Endothelial cell of umbilical vein (primary cell): ENCODE data around the gene DIPK1C.

ENCODE experiments used
- CTCF ChIP-seq, 2 donors: IDR thresholded peaks; 1 replicate in 1 of 2; 2 replicates in 1 of 2; pipeline ENCODE4 v1.5.1; 2011; ENCODE audit warnings: low read length in 2 of 2, mild to moderate bottlenecking in 2 of 2, moderate library complexity in 2 of 2, control low read depth in 1 of 2, inconsistent platforms in 1 of 2, low read depth in 1 of 2; ENCODE audit not compliant: insufficient read depth in 1 of 2; ENCODE audit errors: extremely low read depth in 1 of 2
- EZH2 ChIP-seq: IDR thresholded peaks from 2 replicates; pipeline ENCODE4 v1.6.1; 2012; ENCODE audit warnings: borderline replicate concordance, low read depth, mild to moderate bottlenecking, moderate library complexity, low read length, inconsistent platforms; ENCODE audit not compliant: severe bottlenecking
- GATA2 ChIP-seq: IDR thresholded peaks from 2 replicates; pipeline ENCODE4 v1.7.0; 2011; ENCODE audit warnings: low read depth, mild to moderate bottlenecking, moderate library complexity, mixed read lengths, low read length; ENCODE audit not compliant: insufficient read length, insufficient read depth
- JUN ChIP-seq: IDR thresholded peaks from 2 replicates; pipeline ENCODE4 v1.6.1; 2011; ENCODE audit warnings: borderline replicate concordance, low read depth; ENCODE audit not compliant: insufficient read length, insufficient read depth
- MYC ChIP-seq: IDR thresholded peaks from one replicate; pipeline ENCODE4 v1.6.1; 2011; ENCODE audit warnings: mild to moderate bottlenecking, low read depth, low read length
- POLR2A ChIP-seq: IDR thresholded peaks from 2 replicates; pipeline ENCODE4 v1.6.1; 2012; ENCODE audit warnings: low read depth, mild to moderate bottlenecking, control low read depth, low read length
- POLR2AphosphoS5 ChIP-seq: IDR thresholded peaks from 2 replicates; pipeline ENCODE4 v1.6.1; 2012; ENCODE audit warnings: low read depth, mild to moderate bottlenecking, control low read depth, low read length, moderate library complexity; ENCODE audit not compliant: insufficient read depth
- TF ChIP-seq, protein P1 (sequence below): IDR thresholded peaks from 2 replicates; pipeline ENCODE4 v1.6.1; 2011; ENCODE audit not compliant: insufficient read depth, insufficient read length

GRCh38 chr18:74482697-74483096, 25.6 kb upstream of the DIPK1C start:
- TF ChIP-seq CTCF (IDR thresholded peaks at IDR 0.05; ENCODE audit: extremely low read depth in 1 of 2, insufficient read depth in 1 of 2, low read depth in 1 of 2, low read length in 2 of 2) (no peak), POLR2AphosphoS5 (no peak), EZH2 (no peak), MYC (no peak), JUN (no peak), POLR2A (no peak), GATA2 (no peak)
- TF ChIP-seq, protein P1, sequence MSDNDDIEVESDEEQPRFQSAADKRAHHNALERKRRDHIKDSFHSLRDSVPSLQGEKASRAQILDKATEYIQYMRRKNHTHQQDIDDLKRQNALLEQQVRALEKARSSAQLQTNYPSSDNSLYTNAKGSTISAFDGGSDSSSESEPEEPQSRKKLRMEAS, result no peak
